Measurements from ENCODE around the gene COX19. TPM values are rescaled to one million over a fixed set of nuclear protein-coding genes. Genes with fewer than 3 reads are reported as not detected.

The COX19 gene
- total RNA-seq, 1 experiment from 2014 or later: 24.8 TPM

DNA sequence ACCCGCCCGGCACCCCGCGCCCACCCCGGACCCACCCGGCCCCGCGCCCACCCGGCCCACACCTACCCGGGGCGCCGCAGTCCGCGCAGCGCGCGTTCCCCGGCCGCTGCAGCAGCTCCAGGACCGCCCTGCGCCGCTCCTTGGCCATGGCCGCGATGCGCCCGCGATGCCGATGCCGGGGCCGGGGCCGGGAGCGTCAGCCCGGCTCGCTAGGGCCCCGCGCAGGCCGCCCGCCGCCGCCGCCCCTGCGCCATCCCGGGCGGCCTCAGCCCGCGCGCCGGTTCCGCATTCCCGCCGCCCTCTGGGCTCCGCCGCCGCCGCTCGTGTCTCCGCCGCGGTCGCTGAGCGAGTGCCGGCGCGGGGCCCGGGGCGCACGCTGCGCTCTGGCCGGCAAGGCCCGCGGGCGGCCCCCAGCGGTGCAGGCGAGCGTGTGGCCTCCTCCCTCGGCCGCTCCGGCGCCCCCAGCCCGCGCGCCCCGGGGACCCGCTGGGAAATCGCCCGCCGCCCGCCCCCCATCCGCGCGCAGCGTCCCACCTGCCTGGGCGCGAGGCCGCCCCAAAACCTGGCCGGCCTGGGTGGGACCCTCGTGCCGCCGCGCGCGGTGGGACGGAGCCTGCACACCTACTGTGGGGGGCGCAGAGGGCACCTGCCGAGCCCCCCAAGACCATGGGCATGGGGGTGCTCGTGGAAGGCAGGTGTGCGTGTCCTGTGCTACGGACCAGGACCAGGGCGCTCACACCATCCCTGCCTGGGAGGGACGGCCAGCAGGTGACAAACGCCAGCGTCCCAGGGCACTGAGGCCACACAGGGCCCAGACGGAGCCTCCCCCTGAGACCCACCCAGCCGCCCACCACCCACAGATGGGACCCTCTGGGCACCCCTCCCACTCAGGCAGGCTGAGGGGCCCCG is 20.8 kb downstream of the COX19 start, which contains the start of gene ADAP1:
TSS of gene ADAP1 (minus strand) at position 351 of the 909 bp plus-strand sequence. CDS start at position 148, 203 bp downstream.
- no peaks in the 10 kb centered on the region for H3K36me3 ChIP-seq (ENCODE audit: control insufficient read depth, insufficient read depth, low read length)
- Mint-ChIP-seq H3K27me3 (ENCODE audit: insufficient read depth, unreplicated experiment) (no peaks in the 10 kb centered on the region), H3K27ac (ENCODE audit: unreplicated experiment) (peak within 1 kb of the TSS; percentile 70), H3K9me3 (ENCODE audit: unreplicated experiment) (no peaks in the 10 kb centered on the region), H3K4me1 (ENCODE audit: low read depth, unreplicated experiment) (no peaks in the 10 kb centered on the region), H3K4me3 (ENCODE audit: unreplicated experiment) (peak within 1 kb of the TSS; percentile 74), H3K36me3 (ENCODE audit: insufficient read depth, unreplicated experiment) (peaks cover 13% of the 10 kb centered on the region)
- DNase-seq: peak; percentile 52 to 87
- POLR2A ChIA-PET: no interaction called here
- intact Hi-C loops (cut with micrococcal nuclease; ENCODE audit: unreplicated experiment): no loop called here
- CTCF ChIA-PET: no interaction called here
- peaks cover 18% of the 10 kb centered on the region for H3K4me1 ChIP-seq
- no peaks in the 10 kb centered on the region for H3K27me3 ChIP-seq (replicated peaks; ENCODE audit: control insufficient read depth, insufficient read depth, low read length)
- no TSS peak for BruUV-seq (replicated peaks)
- peak within 1 kb of the TSS; percentile 92 for H3K4me3 ChIP-seq (ENCODE audit: low read depth, low read length)
- H3K9me3 ChIP-seq: no peaks in the 10 kb centered on the region
- TF ChIP-seq, protein P1, sequence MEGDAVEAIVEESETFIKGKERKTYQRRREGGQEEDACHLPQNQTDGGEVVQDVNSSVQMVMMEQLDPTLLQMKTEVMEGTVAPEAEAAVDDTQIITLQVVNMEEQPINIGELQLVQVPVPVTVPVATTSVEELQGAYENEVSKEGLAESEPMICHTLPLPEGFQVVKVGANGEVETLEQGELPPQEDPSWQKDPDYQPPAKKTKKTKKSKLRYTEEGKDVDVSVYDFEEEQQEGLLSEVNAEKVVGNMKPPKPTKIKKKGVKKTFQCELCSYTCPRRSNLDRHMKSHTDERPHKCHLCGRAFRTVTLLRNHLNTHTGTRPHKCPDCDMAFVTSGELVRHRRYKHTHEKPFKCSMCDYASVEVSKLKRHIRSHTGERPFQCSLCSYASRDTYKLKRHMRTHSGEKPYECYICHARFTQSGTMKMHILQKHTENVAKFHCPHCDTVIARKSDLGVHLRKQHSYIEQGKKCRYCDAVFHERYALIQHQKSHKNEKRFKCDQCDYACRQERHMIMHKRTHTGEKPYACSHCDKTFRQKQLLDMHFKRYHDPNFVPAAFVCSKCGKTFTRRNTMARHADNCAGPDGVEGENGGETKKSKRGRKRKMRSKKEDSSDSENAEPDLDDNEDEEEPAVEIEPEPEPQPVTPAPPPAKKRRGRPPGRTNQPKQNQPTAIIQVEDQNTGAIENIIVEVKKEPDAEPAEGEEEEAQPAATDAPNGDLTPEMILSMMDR (IDR thresholded peaks at IDR 0.05; ENCODE audit: insufficient read depth in 1 of 2, low read depth in 1 of 2, low read length in 1 of 2, severe bottlenecking in 1 of 2, unreplicated experiment in 1 of 2): peak in 1 of 2 experiments; percentile 32

DNA sequence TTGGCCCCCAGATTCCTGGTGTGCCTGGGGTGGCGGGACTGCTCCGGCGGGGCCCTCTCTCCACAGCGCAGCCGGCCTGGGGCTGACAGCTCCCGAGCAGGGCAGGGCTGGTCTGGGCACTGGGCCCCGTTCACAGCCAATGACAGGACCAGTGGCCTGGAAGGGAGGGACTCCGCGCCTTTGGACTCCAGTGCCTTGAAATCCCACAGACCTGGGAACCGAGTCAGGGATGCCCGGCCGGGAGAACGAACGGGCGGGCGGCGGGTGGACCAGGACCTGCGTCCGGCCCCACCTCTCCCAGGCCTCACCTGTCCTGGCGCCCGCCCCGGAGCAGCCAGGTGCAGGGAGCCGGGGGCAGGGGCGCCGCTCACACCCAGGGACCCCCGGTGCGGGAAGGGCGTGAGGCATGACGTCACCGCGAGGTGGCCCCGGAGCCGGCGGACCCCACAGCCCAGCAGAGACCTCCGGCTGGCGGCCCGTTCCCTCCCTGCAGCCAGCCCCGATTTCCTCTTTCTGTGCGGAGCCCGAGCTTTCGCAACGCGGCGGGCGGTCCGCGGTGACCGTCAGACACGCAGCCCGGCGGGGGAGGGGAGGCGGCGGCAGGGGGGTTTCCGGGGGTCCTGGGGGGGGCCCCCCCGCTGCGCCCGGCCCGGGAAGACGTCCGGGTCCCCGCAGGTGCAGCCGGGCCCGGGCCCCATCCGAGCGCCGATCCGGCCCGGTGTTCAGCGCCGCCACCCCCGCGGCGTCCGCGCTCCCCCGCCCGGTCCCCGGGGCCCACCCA is 21.6 kb downstream of the COX19 start:
- peak; percentile 67 to 74 for DNase-seq
- ChIA-PET POLR2A (no interaction called here), CTCF (no interaction called here)
- TF ChIP-seq, protein P1 (IDR thresholded peaks at IDR 0.05; ENCODE audit: insufficient read depth in 1 of 2, low read depth in 1 of 2, low read length in 1 of 2, severe bottlenecking in 1 of 2, unreplicated experiment in 1 of 2): no peak
- Histone ChIP-seq H3K36me3 (ENCODE audit: control insufficient read depth, insufficient read depth, low read length) (no peaks in the 10 kb centered on the region), H3K4me1 (peaks cover 18% of the 10 kb centered on the region), H3K9me3 (no peaks in the 10 kb centered on the region), H3K4me3 (ENCODE audit: low read depth, low read length) (peak overlapping the region; percentile 92), H3K27me3 (replicated peaks; ENCODE audit: control insufficient read depth, insufficient read depth, low read length) (no peaks in the 10 kb centered on the region)
- peaks cover 20% of the 10 kb centered on the region for H3K36me3 Mint-ChIP-seq (ENCODE audit: insufficient read depth, unreplicated experiment)
- BruUV-seq (replicated peaks): TSS peak; percentile 30
- H3K4me1 Mint-ChIP-seq (ENCODE audit: low read depth, unreplicated experiment): no peaks in the 10 kb centered on the region
- H3K27ac Mint-ChIP-seq (ENCODE audit: unreplicated experiment): no peak overlapping the region
- peak overlapping the region; percentile 59 for H3K4me3 Mint-ChIP-seq (ENCODE audit: unreplicated experiment)
- H3K27me3 Mint-ChIP-seq (ENCODE audit: insufficient read depth, unreplicated experiment): no peaks in the 10 kb centered on the region
- H3K9me3 Mint-ChIP-seq (ENCODE audit: unreplicated experiment): no peaks in the 10 kb centered on the region
- intact Hi-C loops (cut with micrococcal nuclease; ENCODE audit: unreplicated experiment): loop anchor here (2.0 kb wide), 1 partner anchor 77 kb away; the partner anchor contains the start of gene GET4

Measured in Caco-2 (cell line).